K562 (cell line): ENCODE measurements around the gene CTNNBL1. TPM values are rescaled to one million over a fixed set of nuclear protein-coding genes. Genes with fewer than 3 reads are reported as not detected.

Experiments
- ATAC-seq: fragments of 200-7000 bp; cut with Tn5 transposase; 3 replicates; pipeline ENCODE4 v1.9.1; 2020; ENCODE audit warnings: moderate library complexity
- BruUV-seq: library from RNA; stranded (reverse); fragments of 400-500 nt; replicated peaks from 2 replicates; lab custom pipeline; 2021; lab: Mats Ljungman, UMichigan
- CTCF ChIA-PET: fragments of 300-600 bp; formaldehyde crosslinking; extraction: SDS; loops from one replicate; lab custom pipeline; 2021; ENCODE audit warnings: low intra/inter-chr PET ratio; lab: Yijun Ruan, JAX
- POLR2A ChIA-PET: fragments of 300-600, 350-650 bp; sonication (Branson Sonifier 250); formaldehyde crosslinking; extraction: SDS; loops from one replicate; lab custom pipeline; 2021; ENCODE audit warnings: antibody characterized with exemption, inconsistent platforms; lab: Yijun Ruan, JAX
- DNase-seq, 4 experiments: peaks; one replicate each; pipeline versions ENCODE4 v3.0.0 to v3.0.0-alpha.2; 2011 to 2018; ENCODE audit warnings: low spot score in 3 of 4, mixed read lengths in 3 of 4; ENCODE audit errors: extremely low read depth in 1 of 4
- FAIRE-seq: peaks from 2 replicates; lab custom pipeline; 2011; peaks lifted over from hg19 to GRCh38; lab: Jason Lieb, UNC
- H2AFZ ChIP-seq: 2 replicates; pipeline ENCODE4 v1.6.0; 2011; ENCODE audit warnings: low read depth, low read length, control low read depth, inconsistent platforms
- H3K27ac ChIP-seq: fragments of 200-600 bp; 3 replicates; pipeline ENCODE4 v1.8.0; 2011; ENCODE audit warnings: low read depth, mild to moderate bottlenecking, control low read depth, inconsistent platforms, low read length, moderate library complexity, mixed read lengths; ENCODE audit errors: extremely low read depth
- H3K27me3 ChIP-seq, 2 experiments: fragments of 300-600 bp in 1 of 2; 2 replicates in 1 of 2; 3 replicates in 1 of 2; pipeline versions ENCODE4 v1.6.0 to v1.8.0; 2011; ENCODE audit warnings: inconsistent platforms in 2 of 2, low read length in 2 of 2, mild to moderate bottlenecking in 1 of 2, mixed read lengths in 1 of 2, moderate library complexity in 1 of 2; ENCODE audit not compliant: control insufficient read depth in 2 of 2, insufficient read depth in 2 of 2
- H3K36me3 ChIP-seq: fragments of 300-600 bp; 3 replicates; pipeline ENCODE4 v1.8.0; 2011; ENCODE audit warnings: mild to moderate bottlenecking, low read length, inconsistent platforms; ENCODE audit not compliant: control insufficient read depth, insufficient read depth
- H3K4me1 ChIP-seq, 2 experiments: fragments of 200-600 bp in 1 of 2; replicated peaks in 1 of 2; 2 replicates in 1 of 2; 3 replicates in 1 of 2; pipeline versions ENCODE4 v1.5.1 to v1.8.0; 2011; ENCODE audit warnings: inconsistent platforms in 2 of 2, low read length in 2 of 2, mild to moderate bottlenecking in 1 of 2, mixed read lengths in 1 of 2, moderate library complexity in 1 of 2; ENCODE audit not compliant: control insufficient read depth in 2 of 2, insufficient read depth in 2 of 2
- H3K4me2 ChIP-seq: 2 replicates; pipeline ENCODE4 v1.6.1; 2011; ENCODE audit warnings: low read length, control low read depth, inconsistent platforms, mixed read lengths; ENCODE audit not compliant: insufficient read depth
- H3K4me3 ChIP-seq: fragments of 200-600 bp; sonication (generic), shearing (Covaris generic); 2 replicates; pipeline ENCODE4 v1.5.1; 2016; ENCODE audit warnings: control low read depth, inconsistent platforms
- H3K79me2 ChIP-seq: fragments of 200-600 bp; 3 replicates; pipeline ENCODE4 v1.8.0; 2011; ENCODE audit warnings: low read length, inconsistent platforms; ENCODE audit not compliant: control insufficient read depth, insufficient read depth
- H3K9ac ChIP-seq, 2 experiments: 2 replicates each; pipeline versions ENCODE4 v1.6.0 to v1.6.1; 2011; ENCODE audit warnings: low read depth in 2 of 2, low read length in 2 of 2, control low read depth in 1 of 2, inconsistent platforms in 1 of 2, mild to moderate bottlenecking in 1 of 2, mixed read lengths in 1 of 2; ENCODE audit not compliant: insufficient read depth in 1 of 2
- H3K9me1 ChIP-seq: one replicate; pipeline ENCODE4 v1.6.0; 2011; ENCODE audit warnings: inconsistent platforms, mild to moderate bottlenecking, low read length, moderate library complexity; ENCODE audit not compliant: control insufficient read depth, insufficient read depth
- H3K9me3 ChIP-seq: replicated peaks from 2 replicates; pipeline ENCODE4 v1.5.1; 2011; ENCODE audit warnings: low read depth, low read length, inconsistent platforms; ENCODE audit not compliant: control insufficient read depth, insufficient read depth
- H4K20me1 ChIP-seq: replicated peaks from 2 replicates; pipeline ENCODE4 v1.6.1; 2011; ENCODE audit warnings: low read length, inconsistent platforms, mixed read lengths; ENCODE audit not compliant: control insufficient read depth, insufficient read depth
- MCM7 ChIP-seq, 2 experiments: fragments of 450-650 bp; IDR thresholded peaks; 2 replicates each; pipeline ENCODE4 v1.6.1; 2016 to 2018
- NFIC ChIP-seq: fragments of 450-650 bp; IDR thresholded peaks from 2 replicates; pipeline ENCODE4 v1.6.1; 2017; ENCODE audit warnings: mild to moderate bottlenecking, inconsistent platforms
- NR3C1 ChIP-seq: sonication (generic); formaldehyde crosslinking; IDR thresholded peaks from 2 replicates; pipeline ENCODE4 v1.8.1; 2022; ENCODE audit warnings: missing genetic modification reagents
- ZFP36 ChIP-seq: fragments of 150-350 bp; IDR thresholded peaks from 2 replicates; pipeline ENCODE4 v1.6.1; 2018; ENCODE audit warnings: low read length, low read depth; ENCODE audit not compliant: partially characterized antibody
- WGBS: fragments of 100-300 bp; shearing (Covaris generic); methylation state at CpG from one replicate; pipeline ENCODE4 v1.1.6; 2016; ENCODE audit warnings: low coverage, mixed read lengths; ENCODE audit not compliant: insufficient coverage; ENCODE audit errors: missing lambda C conversion rate; 5-methylcytosine and 5-hydroxymethylcytosine counted together
- in situ Hi-C: fragments of 300-500 bp; cut with MboI; formaldehyde crosslinking; loops from 4 replicates; pipeline ENCODE4 v1.15.0; 2018; ENCODE audit warnings: inconsistent platforms, mixed read lengths
- intact Hi-C: fragments of 100-400 bp; cut with micrococcal nuclease; formaldehyde crosslinking; loops from 2 replicates; pipeline ENCODE4 v1.14.2; 2022
- polyA plus RNA-seq, 8 experiments: library from polyadenylated mRNA; depleted of rRNA in 4 of 8; stranded (reverse) in 5 of 8; unstranded in 3 of 8; fragments of >200 nt; fragmentation: Nextera tagmentation in 2 of 8; fragmentation: Illumina TruSeq in 1 of 8; extraction: Ambion mirVana in 2 of 8; extraction: Trizol in 1 of 8; gene quantifications; 2 replicates each; pipeline versions ENCODE4 v1.2.1 to v1.2.3, GENCODE V29; 2011 to 2014; ENCODE audit warnings: inconsistent platforms in 1 of 8, missing spikeins in 1 of 8
- total RNA-seq, 7 experiments: library from RNA; depleted of rRNA in 6 of 7; stranded (reverse); fragments of >200 nt in 6 of 7; fragmentation: Illumina TruSeq in 2 of 7; extraction: Trizol in 2 of 7; gene quantifications; 2 replicates each; pipeline versions ENCODE4 v1.2.1 to v1.2.3, GENCODE V29; 2011 to 2021; ENCODE audit warnings: low replicate concordance in 1 of 7
- TF ChIP-seq, protein P1 (sequence below): sonication (generic); formaldehyde crosslinking; IDR thresholded peaks from 2 replicates; pipeline ENCODE4 v1.8.1; 2023; ENCODE audit warnings: mild to moderate bottlenecking, missing genetic modification reagents

CTNNBL1 gene
- total and polyA plus RNA-seq, 9 of the 15 experiments (the other 6 are each of a cell fraction or from before 2014, with no cell fraction given), result 32.4 to 85.6 (median 43.6) TPM

DNA sequence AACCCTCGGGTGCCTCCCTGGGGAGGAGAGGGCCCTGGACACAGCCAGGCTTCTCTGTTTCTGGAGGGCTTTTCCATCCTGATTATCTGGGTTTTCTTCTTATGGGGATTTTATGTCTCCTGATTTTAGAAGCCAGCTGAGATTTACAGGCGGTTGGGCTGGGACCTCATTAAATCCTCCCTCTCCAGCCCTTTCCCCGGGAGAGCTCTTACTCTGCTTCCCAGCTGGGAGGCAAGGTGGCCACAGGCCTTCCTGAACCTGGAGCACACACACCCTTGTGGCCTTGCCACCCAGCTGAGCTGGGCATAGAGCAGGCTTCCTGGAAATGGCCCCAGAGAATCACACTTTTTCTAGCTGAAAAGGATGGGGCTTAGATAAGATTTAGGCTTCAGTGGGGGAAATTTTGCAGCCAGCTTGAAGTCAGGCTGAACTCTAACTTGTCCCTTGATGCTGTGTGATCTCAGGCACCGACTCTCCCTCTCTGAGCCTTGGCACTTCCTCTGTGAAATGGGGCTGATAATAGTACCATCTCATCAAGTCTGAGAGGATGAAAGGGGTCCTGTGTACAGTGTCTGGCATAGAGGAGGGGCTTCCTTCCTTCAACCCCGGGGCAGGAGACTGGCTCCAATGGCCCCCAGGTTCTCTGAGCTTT lies 225.7 kb downstream of the CTNNBL1 start:
- CTCF ChIA-PET, result no interaction called here
- no peak overlapping the region for H2AFZ ChIP-seq
- in situ Hi-C loops, result no loop called here
- FAIRE-seq (no peak), DNase-seq (no peak), ATAC-seq (no peak)
- no peaks in the 10 kb centered on the region for H3K79me2 ChIP-seq
- no peak overlapping the region for H3K27ac ChIP-seq
- POLR2A ChIA-PET, result interaction anchor here (0.7 to 1.4 kb wide), 2 partner anchors 13 kb away, joined by 3 to 4 read pairs; no protein-coding TSS in a partner anchor
- peaks cover 3% of the 10 kb centered on the region; the same call in 1 of the 2 replicates for H4K20me1 ChIP-seq
- no peak overlapping the region for H3K9ac ChIP-seq
- no peaks in the 10 kb centered on the region for H3K9me3 ChIP-seq
- 0% methylated on average over 5 of the region's 5 CpGs for WGBS
- peaks cover 0 to 8% of the 10 kb centered on the region in 2 experiments; a peak in 2 of 5 replicates for H3K4me1 ChIP-seq
- H3K36me3 ChIP-seq, result no peaks in the 10 kb centered on the region
- H3K4me2 ChIP-seq, result no peak overlapping the region
- H3K27me3 ChIP-seq, result peaks cover 46 to 85% of the 10 kb centered on the region in 2 experiments
- intact Hi-C loops, result no loop called here
- peaks cover 3% of the 10 kb centered on the region for H3K9me1 ChIP-seq
- BruUV-seq, result no TSS peak
- no peak overlapping the region for H3K4me3 ChIP-seq
- TF ChIP-seq ZFP36 (peak; percentile 37), MCM7 (IDR thresholded peaks at IDR 0.05) (no peak)

DNA sequence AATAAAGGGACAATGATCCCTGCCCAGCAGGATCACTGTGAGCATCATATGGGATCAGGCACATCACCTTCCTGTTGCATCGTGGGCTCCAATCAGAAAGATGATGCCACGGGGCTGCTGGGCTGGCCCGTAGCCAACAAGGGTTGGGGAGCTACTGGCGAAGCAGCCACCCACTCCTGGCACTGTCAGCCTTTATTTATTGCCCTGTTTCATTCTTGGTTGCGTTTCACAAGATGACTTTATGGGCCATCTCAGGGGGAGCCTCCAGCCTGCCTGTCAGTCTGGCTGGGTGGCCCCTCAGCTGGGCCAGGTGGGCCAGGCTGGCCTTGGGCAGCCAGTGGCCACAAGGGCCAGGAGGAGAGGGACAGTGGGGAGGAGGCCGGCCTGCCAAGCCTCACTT lies 226.4 kb downstream of the CTNNBL1 start:
- no TSS peak for BruUV-seq
- Histone ChIP-seq H3K36me3 (no peaks in the 10 kb centered on the region), H3K9me3 (no peaks in the 10 kb centered on the region), H3K4me3 (no peak overlapping the region), H3K4me2 (no peak overlapping the region), H3K4me1 (0 out of 5 replicates have a peak, but pooled peaks cover 0 to under 1% of the 10 kb centered on the region in 2 experiments), H3K27me3 (peaks cover 44 to 85% of the 10 kb centered on the region in 2 experiments), H3K79me2 (no peaks in the 10 kb centered on the region), H3K9me1 (peaks cover 3% of the 10 kb centered on the region), H4K20me1 (peaks cover 5% of the 10 kb centered on the region; the same call in 1 of the 2 replicates), H2AFZ (no peak overlapping the region), H3K27ac (no peak overlapping the region), H3K9ac (0 out of 4 replicates have a peak overlapping the region, but pooled peaks of 1 of the 2 experiments have one; percentile 18)
- 1% methylated on average over 6 of the region's 6 CpGs for WGBS
- in situ Hi-C loops (no loop called here), intact Hi-C loops (no loop called here)
- CTCF ChIA-PET, result no interaction called here
- FAIRE-seq, result no peak
- ATAC-seq, result no peak
- POLR2A ChIA-PET, result interaction anchor here (0.6 to 1.4 kb wide), 2 partner anchors 12 to 262 kb away, joined by 4 read pairs; no protein-coding TSS in a partner anchor
- no peak for DNase-seq
- no peak for TF ChIP-seq NR3C1
- peak; percentile 71 for TF ChIP-seq NFIC
- TF ChIP-seq, protein P1, sequence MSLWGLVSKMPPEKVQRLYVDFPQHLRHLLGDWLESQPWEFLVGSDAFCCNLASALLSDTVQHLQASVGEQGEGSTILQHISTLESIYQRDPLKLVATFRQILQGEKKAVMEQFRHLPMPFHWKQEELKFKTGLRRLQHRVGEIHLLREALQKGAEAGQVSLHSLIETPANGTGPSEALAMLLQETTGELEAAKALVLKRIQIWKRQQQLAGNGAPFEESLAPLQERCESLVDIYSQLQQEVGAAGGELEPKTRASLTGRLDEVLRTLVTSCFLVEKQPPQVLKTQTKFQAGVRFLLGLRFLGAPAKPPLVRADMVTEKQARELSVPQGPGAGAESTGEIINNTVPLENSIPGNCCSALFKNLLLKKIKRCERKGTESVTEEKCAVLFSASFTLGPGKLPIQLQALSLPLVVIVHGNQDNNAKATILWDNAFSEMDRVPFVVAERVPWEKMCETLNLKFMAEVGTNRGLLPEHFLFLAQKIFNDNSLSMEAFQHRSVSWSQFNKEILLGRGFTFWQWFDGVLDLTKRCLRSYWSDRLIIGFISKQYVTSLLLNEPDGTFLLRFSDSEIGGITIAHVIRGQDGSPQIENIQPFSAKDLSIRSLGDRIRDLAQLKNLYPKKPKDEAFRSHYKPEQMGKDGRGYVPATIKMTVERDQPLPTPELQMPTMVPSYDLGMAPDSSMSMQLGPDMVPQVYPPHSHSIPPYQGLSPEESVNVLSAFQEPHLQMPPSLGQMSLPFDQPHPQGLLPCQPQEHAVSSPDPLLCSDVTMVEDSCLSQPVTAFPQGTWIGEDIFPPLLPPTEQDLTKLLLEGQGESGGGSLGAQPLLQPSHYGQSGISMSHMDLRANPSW (CRISPR knock-in tag), result no peak
